HEK293 (cell line): ENCODE measurements around the gene APOO.

Experiments
- AEBP2 ChIP-seq: fragments of 450-650 bp; formaldehyde crosslinking; IDR thresholded peaks from 2 replicates; pipeline ENCODE4 v1.5.1; 2016; ENCODE audit warnings: missing biosample characterization, missing genetic modification characterization, borderline replicate concordance
- BCL11B ChIP-seq: fragments of 450-650 bp; formaldehyde crosslinking; IDR thresholded peaks from 2 replicates; pipeline ENCODE4 v1.5.1; 2016; ENCODE audit warnings: low read depth, missing biosample characterization, missing genetic modification characterization
- GLIS1 ChIP-seq: fragments of 450-650 bp; formaldehyde crosslinking; IDR thresholded peaks from 2 replicates; pipeline ENCODE4 v1.5.1; 2016; ENCODE audit warnings: missing biosample characterization, missing genetic modification characterization
- IKZF3 ChIP-seq: fragments of 450-650 bp; IDR thresholded peaks from 2 replicates; pipeline ENCODE4 v1.5.0; 2018; ENCODE audit warnings: missing biosample characterization, mild to moderate bottlenecking, missing genetic modification characterization, moderate library complexity
- KLF10 ChIP-seq: fragments of 450-650 bp; IDR thresholded peaks from 2 replicates; pipeline ENCODE4 v1.5.1; 2018; ENCODE audit warnings: missing biosample characterization, mild to moderate bottlenecking, missing genetic modification characterization
- MZF1 ChIP-seq: fragments of 450-650 bp; formaldehyde crosslinking; IDR thresholded peaks from 2 replicates; pipeline ENCODE4 v1.5.1; 2017; ENCODE audit warnings: missing biosample characterization, missing genetic modification characterization, borderline replicate concordance
- OSR2 ChIP-seq: fragments of 450-650 bp; formaldehyde crosslinking; IDR thresholded peaks from 2 replicates; pipeline ENCODE4 v1.5.1; 2016; ENCODE audit warnings: missing biosample characterization, missing genetic modification characterization
- PRDM10 ChIP-seq: fragments of 450-650 bp; formaldehyde crosslinking; IDR thresholded peaks from 2 replicates; pipeline ENCODE4 v1.5.1; 2016; ENCODE audit warnings: missing biosample characterization, missing genetic modification characterization
- PRDM6 ChIP-seq: fragments of 450-650 bp; formaldehyde crosslinking; IDR thresholded peaks from 2 replicates; pipeline ENCODE4 v1.5.1; 2017; ENCODE audit warnings: missing biosample characterization, missing genetic modification characterization
- SCRT2 ChIP-seq: fragments of 450-650 bp; formaldehyde crosslinking; IDR thresholded peaks from 2 replicates; pipeline ENCODE4 v1.5.1; 2016; ENCODE audit warnings: missing biosample characterization, missing genetic modification characterization
- WT1 ChIP-seq: fragments of 450-650 bp; formaldehyde crosslinking; IDR thresholded peaks from 2 replicates; pipeline ENCODE4 v1.5.1; 2016; ENCODE audit warnings: missing biosample characterization, missing genetic modification characterization
- ZBTB17 ChIP-seq: fragments of 450-650 bp; formaldehyde crosslinking; IDR thresholded peaks from 2 replicates; pipeline ENCODE4 v1.5.1; 2016; ENCODE audit warnings: missing biosample characterization, missing genetic modification characterization
- ZBTB20 ChIP-seq: fragments of 450-650 bp; formaldehyde crosslinking; IDR thresholded peaks from 2 replicates; pipeline ENCODE4 v1.5.1; 2016; ENCODE audit warnings: missing biosample characterization, missing genetic modification characterization
- ZBTB21 ChIP-seq: fragments of 450-650 bp; formaldehyde crosslinking; IDR thresholded peaks from 2 replicates; pipeline ENCODE4 v1.5.1; 2017; ENCODE audit warnings: missing biosample characterization, missing genetic modification characterization
- ZIC2 ChIP-seq: fragments of 450-650 bp; formaldehyde crosslinking; IDR thresholded peaks from 2 replicates; pipeline ENCODE4 v1.5.1; 2016; ENCODE audit warnings: missing biosample characterization, missing genetic modification characterization
- ZNF121 ChIP-seq: fragments of 450-650 bp; formaldehyde crosslinking; IDR thresholded peaks from 2 replicates; pipeline ENCODE4 v1.5.1; 2016; ENCODE audit warnings: missing biosample characterization, missing genetic modification characterization
- ZNF138 ChIP-seq: fragments of 450-650 bp; formaldehyde crosslinking; IDR thresholded peaks from 2 replicates; pipeline ENCODE4 v1.5.1; 2016; ENCODE audit warnings: missing biosample characterization, missing genetic modification characterization, borderline replicate concordance
- ZNF169 ChIP-seq: fragments of 450-650 bp; formaldehyde crosslinking; IDR thresholded peaks from 2 replicates; pipeline ENCODE4 v1.5.1; 2016; ENCODE audit warnings: missing biosample characterization, missing genetic modification characterization
- ZNF175 ChIP-seq: fragments of 450-650 bp; formaldehyde crosslinking; IDR thresholded peaks from 2 replicates; pipeline ENCODE4 v1.5.1; 2016; ENCODE audit warnings: missing biosample characterization, missing genetic modification characterization
- ZNF184 ChIP-seq: fragments of 450-650 bp; IDR thresholded peaks from 2 replicates; pipeline ENCODE4 v1.5.1; 2018; ENCODE audit warnings: missing biosample characterization, mild to moderate bottlenecking, missing genetic modification characterization
- ZNF24 ChIP-seq: fragments of 450-650 bp; formaldehyde crosslinking; IDR thresholded peaks from 2 replicates; pipeline ENCODE4 v1.5.1; 2016; ENCODE audit warnings: missing biosample characterization, missing genetic modification characterization
- ZNF274 ChIP-seq, 2 experiments: fragments of 200-500 bp in 1 of 2; fragments of 450-650 bp in 1 of 2; sonication (Bioruptor generic) in 1 of 2; formaldehyde crosslinking in 1 of 2; IDR thresholded peaks; 2 replicates each; pipeline versions ENCODE4 v1.5.1 to v1.6.1; 2014 to 2016; ENCODE audit warnings: borderline replicate concordance in 1 of 2, inconsistent platforms in 1 of 2, low read length in 1 of 2, missing biosample characterization in 1 of 2, missing genetic modification characterization in 1 of 2
- ZNF280C ChIP-seq: fragments of 450-650 bp; formaldehyde crosslinking; IDR thresholded peaks from 2 replicates; pipeline ENCODE4 v1.5.1; 2016; ENCODE audit warnings: missing biosample characterization, missing genetic modification characterization
- ZNF366 ChIP-seq: fragments of 450-650 bp; formaldehyde crosslinking; conservative IDR thresholded peaks from 2 replicates; pipeline ENCODE4 v1.5.1; 2016; ENCODE audit warnings: missing biosample characterization, missing genetic modification characterization
- ZNF521 ChIP-seq: fragments of 450-650 bp; formaldehyde crosslinking; IDR thresholded peaks from 2 replicates; pipeline ENCODE4 v1.5.1; 2017; ENCODE audit warnings: missing biosample characterization, mild to moderate bottlenecking, missing genetic modification characterization
- ZNF558 ChIP-seq: fragments of 450-650 bp; formaldehyde crosslinking; IDR thresholded peaks from 2 replicates; pipeline ENCODE4 v1.5.1; 2016; ENCODE audit warnings: missing biosample characterization, missing genetic modification characterization
- ZNF629 ChIP-seq: fragments of 450-650 bp; formaldehyde crosslinking; IDR thresholded peaks from 2 replicates; pipeline ENCODE4 v1.5.1; 2017; ENCODE audit warnings: missing biosample characterization, missing genetic modification characterization
- ZNF639 ChIP-seq: fragments of 450-650 bp; formaldehyde crosslinking; IDR thresholded peaks from 2 replicates; pipeline ENCODE4 v1.5.1; 2016; ENCODE audit warnings: missing biosample characterization, missing genetic modification characterization
- ZNF658 ChIP-seq: fragments of 450-650 bp; formaldehyde crosslinking; IDR thresholded peaks from 2 replicates; pipeline ENCODE4; 2016; ENCODE audit warnings: missing biosample characterization, missing genetic modification characterization

Gene APOO

GRCh38 chrX:23789386-23790154, 118.2 kb downstream of the APOO start (continued):
- TF ChIP-seq PRDM10 (tag by site-specific recombination) (peak; percentile 76), ZNF274 (IDR thresholded peaks at IDR 0.05; ENCODE audit: low read length) (no peak), ZNF274 (tag by site-specific recombination; IDR thresholded peaks at IDR 0.05; ENCODE audit: borderline replicate concordance) (no peak), ZNF169 (tag by site-specific recombination) (no peak), ZNF629 (tag by site-specific recombination) (peak; percentile 88), BCL11B (0 out of 2 replicates have a peak, but pooled peaks have one; percentile 16), AEBP2 (tag by site-specific recombination) (no peak), ZNF558 (tag by site-specific recombination) (no peak), ZNF175 (tag by site-specific recombination) (no peak), ZNF521 (tag by site-specific recombination) (no peak), MZF1 (no peak), ZNF658 (tag by site-specific recombination) (no peak), GLIS1 (tag by site-specific recombination) (peak; percentile 56), ZNF24 (peak; percentile 58; the same call in 1 of the 2 replicates), SCRT2 (tag by site-specific recombination) (no peak), WT1 (tag by site-specific recombination) (0 out of 2 replicates have a peak, but pooled peaks have one; percentile 51), ZNF184 (0 out of 2 replicates have a peak, but pooled peaks have one; percentile 59), ZIC2 (tag by site-specific recombination) (peak; percentile 80), ZBTB20 (peak; percentile 55), IKZF3 (tag by site-specific recombination) (0 out of 2 replicates have a peak, but pooled peaks have one; percentile 27), KLF10 (tag by site-specific recombination) (0 out of 2 replicates have a peak, but pooled peaks have one; percentile 22), ZNF366 (no peak), ZNF121 (tag by site-specific recombination) (peak; percentile 96), ZNF639 (tag by site-specific recombination) (peak; percentile 86), ZNF138 (tag by site-specific recombination) (no peak), ZNF280C (tag by site-specific recombination) (no peak), OSR2 (tag by site-specific recombination) (peak; percentile 98), PRDM6 (tag by site-specific recombination) (peak; percentile 95), ZBTB21 (peak; percentile 64; the same call in 1 of the 2 replicates), ZBTB17 (tag by site-specific recombination) (peak; percentile 74)
